ENCODE measurements around the gene RAB33A.

The RAB33A gene

GRCh38 chrX:130171446-130172126, at the start of gene RAB33A:
RAB33A (plus strand) TSS chrX:130171962; CDS start chrX:130172063, 101 bp downstream.
- DNase-seq (ENCODE audit: low spot score): no peak

GRCh38 chrX:130124577-130124976, 47.2 kb upstream of the RAB33A start:
- DNase-seq (ENCODE audit: low spot score): no peak

GRCh38 chrX:130125091-130125874, 46.5 kb upstream of the RAB33A start:
- DNase-seq (ENCODE audit: low spot score): peak; percentile 49

GRCh38 chrX:130130990-130131389, 40.8 kb upstream of the RAB33A start:
- DNase-seq (ENCODE audit: low spot score): no peak

- no peak for DNase-seq (ENCODE audit: low spot score)
These were observed 35.3 kb upstream of the RAB33A start for GRCh38 chrX:130136496-130136895.

GRCh38 chrX:130136961-130137360, 34.8 kb upstream of the RAB33A start:
- DNase-seq (ENCODE audit: low spot score): no peak

- no peak for DNase-seq (ENCODE audit: low spot score)
These were observed 32.1 kb upstream of the RAB33A start for GRCh38 chrX:130139474-130140201.

GRCh38 chrX:130144509-130144908, 27.3 kb upstream of the RAB33A start:
- DNase-seq (ENCODE audit: low spot score): no peak

- no peak for DNase-seq (ENCODE audit: low spot score)
These were observed 26.6 kb upstream of the RAB33A start for GRCh38 chrX:130145123-130145522.

- DNase-seq (ENCODE audit: low spot score): no peak
These were observed 24.1 kb upstream of the RAB33A start for GRCh38 chrX:130147631-130148030.

- DNase-seq (ENCODE audit: low spot score): no peak
These were observed 16.2 kb upstream of the RAB33A start for GRCh38 chrX:130155564-130155963.

- no peak for DNase-seq (ENCODE audit: low spot score)
These were observed 13.5 kb upstream of the RAB33A start for GRCh38 chrX:130158311-130158710.

GRCh38 chrX:130159776-130160175, 12.0 kb upstream of the RAB33A start:
- DNase-seq (ENCODE audit: low spot score): no peak

GRCh38 chrX:130162094-130162735, 9.5 kb upstream of the RAB33A start:
- no peak for DNase-seq (ENCODE audit: low spot score)

- no peak for DNase-seq (ENCODE audit: low spot score)
These were observed 8.4 kb upstream of the RAB33A start for GRCh38 chrX:130163398-130163797.

- no peak for DNase-seq (ENCODE audit: low spot score)
These were observed 6.5 kb upstream of the RAB33A start for GRCh38 chrX:130165181-130165702.

- DNase-seq (ENCODE audit: low spot score): peak; percentile 94
These were observed 5.9 kb upstream of the RAB33A start, which contains the start of gene AIFM1 for GRCh38 chrX:130165703-130166502. AIFM1 (minus strand) TSS chrX:130165841; CDS start chrX:130165656, 185 bp downstream.

GRCh38 chrX:130166503-130166777, 5.3 kb upstream of the RAB33A start:
- no peak for DNase-seq (ENCODE audit: low spot score)

GRCh38 chrX:130167040-130167439, 4.7 kb upstream of the RAB33A start:
- DNase-seq (ENCODE audit: low spot score): no peak

- DNase-seq (ENCODE audit: low spot score): peak; percentile 44
These were observed 863 bp upstream of the RAB33A start for GRCh38 chrX:130170752-130171445.

All from AG20443 (cell line).